Measurements from ENCODE around the gene ILF2. TPM values are rescaled to one million over a fixed set of nuclear protein-coding genes. Genes with fewer than 3 reads are reported as not detected.

The ILF2 gene
- total RNA-seq, 1 experiment from 2014 or later, result 221 TPM

DNA sequence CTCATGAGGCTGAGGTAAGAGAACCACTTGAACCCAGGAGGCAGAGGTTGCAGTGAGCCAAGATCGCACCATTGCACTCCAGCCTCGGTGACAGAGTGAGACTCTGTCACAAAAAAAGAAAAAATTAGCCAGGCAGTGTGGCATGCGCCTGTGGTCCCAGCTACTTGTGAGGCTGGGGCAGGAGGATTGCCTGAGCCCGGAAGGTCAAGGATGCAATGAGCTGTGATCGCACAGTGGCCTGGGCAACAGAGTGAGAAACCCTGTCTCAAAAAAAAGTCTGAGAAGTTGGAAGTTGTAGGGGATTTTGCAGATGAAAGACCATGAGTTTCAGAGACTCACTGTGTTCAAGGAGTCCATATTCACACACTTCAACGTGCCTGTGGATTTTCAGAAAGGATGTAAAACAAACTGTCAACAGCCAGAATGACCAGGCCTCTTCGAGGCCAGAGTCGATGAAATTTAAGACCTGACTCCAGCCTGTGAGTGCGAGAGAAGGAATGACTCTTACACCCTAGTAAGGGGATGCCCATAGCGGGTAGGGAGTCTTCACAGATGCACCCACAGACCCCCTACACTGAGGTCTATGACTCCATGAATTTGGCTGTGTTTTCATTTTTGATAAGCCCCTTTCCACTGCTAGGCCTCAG, 45.7 kb downstream of the ILF2 start:
- H3K27ac ChIP-seq (ENCODE audit: low read length), result no peak overlapping the region
- in situ Hi-C loops (cut with HindIII; ENCODE audit: low pct_unique_long_range_greater_than_20kb, low sequenced_read_pairs), result loop anchor here (25.0 kb wide), 1 partner anchor 263 kb away; the partner anchor contains the start of gene S100A9
- TF ChIP-seq, protein P1, sequence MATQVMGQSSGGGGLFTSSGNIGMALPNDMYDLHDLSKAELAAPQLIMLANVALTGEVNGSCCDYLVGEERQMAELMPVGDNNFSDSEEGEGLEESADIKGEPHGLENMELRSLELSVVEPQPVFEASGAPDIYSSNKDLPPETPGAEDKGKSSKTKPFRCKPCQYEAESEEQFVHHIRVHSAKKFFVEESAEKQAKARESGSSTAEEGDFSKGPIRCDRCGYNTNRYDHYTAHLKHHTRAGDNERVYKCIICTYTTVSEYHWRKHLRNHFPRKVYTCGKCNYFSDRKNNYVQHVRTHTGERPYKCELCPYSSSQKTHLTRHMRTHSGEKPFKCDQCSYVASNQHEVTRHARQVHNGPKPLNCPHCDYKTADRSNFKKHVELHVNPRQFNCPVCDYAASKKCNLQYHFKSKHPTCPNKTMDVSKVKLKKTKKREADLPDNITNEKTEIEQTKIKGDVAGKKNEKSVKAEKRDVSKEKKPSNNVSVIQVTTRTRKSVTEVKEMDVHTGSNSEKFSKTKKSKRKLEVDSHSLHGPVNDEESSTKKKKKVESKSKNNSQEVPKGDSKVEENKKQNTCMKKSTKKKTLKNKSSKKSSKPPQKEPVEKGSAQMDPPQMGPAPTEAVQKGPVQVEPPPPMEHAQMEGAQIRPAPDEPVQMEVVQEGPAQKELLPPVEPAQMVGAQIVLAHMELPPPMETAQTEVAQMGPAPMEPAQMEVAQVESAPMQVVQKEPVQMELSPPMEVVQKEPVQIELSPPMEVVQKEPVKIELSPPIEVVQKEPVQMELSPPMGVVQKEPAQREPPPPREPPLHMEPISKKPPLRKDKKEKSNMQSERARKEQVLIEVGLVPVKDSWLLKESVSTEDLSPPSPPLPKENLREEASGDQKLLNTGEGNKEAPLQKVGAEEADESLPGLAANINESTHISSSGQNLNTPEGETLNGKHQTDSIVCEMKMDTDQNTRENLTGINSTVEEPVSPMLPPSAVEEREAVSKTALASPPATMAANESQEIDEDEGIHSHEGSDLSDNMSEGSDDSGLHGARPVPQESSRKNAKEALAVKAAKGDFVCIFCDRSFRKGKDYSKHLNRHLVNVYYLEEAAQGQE (IDR thresholded peaks at IDR 0.05; ENCODE audit: insufficient read depth in 1 of 2, low read depth in 2 of 2, low read length in 1 of 2), result no peak
- TF ChIP-seq SIN3A (IDR thresholded peaks at IDR 0.05; ENCODE audit: borderline replicate concordance, insufficient read depth, low read depth, low read length), result no peak
- no peak for TF ChIP-seq TCF7L2 (IDR thresholded peaks at IDR 0.05; ENCODE audit: low read depth, low read length)
- TF ChIP-seq, protein P2, sequence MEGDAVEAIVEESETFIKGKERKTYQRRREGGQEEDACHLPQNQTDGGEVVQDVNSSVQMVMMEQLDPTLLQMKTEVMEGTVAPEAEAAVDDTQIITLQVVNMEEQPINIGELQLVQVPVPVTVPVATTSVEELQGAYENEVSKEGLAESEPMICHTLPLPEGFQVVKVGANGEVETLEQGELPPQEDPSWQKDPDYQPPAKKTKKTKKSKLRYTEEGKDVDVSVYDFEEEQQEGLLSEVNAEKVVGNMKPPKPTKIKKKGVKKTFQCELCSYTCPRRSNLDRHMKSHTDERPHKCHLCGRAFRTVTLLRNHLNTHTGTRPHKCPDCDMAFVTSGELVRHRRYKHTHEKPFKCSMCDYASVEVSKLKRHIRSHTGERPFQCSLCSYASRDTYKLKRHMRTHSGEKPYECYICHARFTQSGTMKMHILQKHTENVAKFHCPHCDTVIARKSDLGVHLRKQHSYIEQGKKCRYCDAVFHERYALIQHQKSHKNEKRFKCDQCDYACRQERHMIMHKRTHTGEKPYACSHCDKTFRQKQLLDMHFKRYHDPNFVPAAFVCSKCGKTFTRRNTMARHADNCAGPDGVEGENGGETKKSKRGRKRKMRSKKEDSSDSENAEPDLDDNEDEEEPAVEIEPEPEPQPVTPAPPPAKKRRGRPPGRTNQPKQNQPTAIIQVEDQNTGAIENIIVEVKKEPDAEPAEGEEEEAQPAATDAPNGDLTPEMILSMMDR (IDR thresholded peaks at IDR 0.05), result no peak
- no peak for TF ChIP-seq POLR2AphosphoS5 (IDR thresholded peaks at IDR 0.05; ENCODE audit: low read depth, low read length)
- no peak overlapping the region for H3K4me3 ChIP-seq (ENCODE audit: low read depth in 2 of 2, low read length in 2 of 2)
- intact Hi-C loops (cut with micrococcal nuclease; ENCODE audit: unreplicated experiment), result no loop called here
- no peaks in the 10 kb centered on the region for H3K27me3 ChIP-seq (ENCODE audit: control insufficient read depth, insufficient read depth, low read length)
- ATAC-seq, result no peak
- H3K4me1 ChIP-seq (ENCODE audit: control insufficient read depth, insufficient read depth, low read length), result peaks cover 27% of the 10 kb centered on the region
- CTCF ChIA-PET, result no interaction called here
- H3K9me3 ChIP-seq (ENCODE audit: control insufficient read depth, insufficient read depth, low read depth, low read length), result no peaks in the 10 kb centered on the region
- POLR2A ChIA-PET, result interaction anchor here (0.6 kb wide), 1 partner anchor 77 kb away, joined by 3 read pairs; no protein-coding TSS in a partner anchor
- DNase-seq (ENCODE audit: low read depth, low spot score), result no peak
- BruUV-seq (replicated peaks), result TSS peak; percentile 57
- H3K36me3 ChIP-seq (ENCODE audit: control insufficient read depth, insufficient read depth, low read length), result no peaks in the 10 kb centered on the region

DNA sequence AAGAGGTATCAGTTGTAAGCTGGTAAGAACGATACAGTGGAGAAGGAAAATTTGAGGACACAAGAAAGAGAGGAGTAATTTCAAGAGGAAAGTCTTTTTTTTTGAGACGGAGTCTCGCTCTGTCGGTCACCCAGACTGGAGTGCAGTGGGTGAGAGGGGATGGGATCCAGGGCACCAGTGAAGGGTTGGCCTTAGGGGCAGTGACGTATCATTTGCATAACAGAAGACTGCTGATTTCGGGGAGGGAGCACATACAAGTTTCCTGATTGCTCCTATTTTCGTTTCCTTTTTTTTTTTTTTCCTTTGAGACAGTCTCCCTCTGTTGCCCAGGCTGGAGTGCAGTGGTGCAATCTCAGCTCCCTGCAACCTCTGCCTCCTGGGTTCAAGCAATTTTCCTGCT, 47.7 kb downstream of the ILF2 start:
- TF ChIP-seq, protein P2 (IDR thresholded peaks at IDR 0.05), result no peak
- no peak for TF ChIP-seq POLR2AphosphoS5 (IDR thresholded peaks at IDR 0.05; ENCODE audit: low read depth, low read length)
- TF ChIP-seq, protein P1 (IDR thresholded peaks at IDR 0.05; ENCODE audit: insufficient read depth in 1 of 2, low read depth in 2 of 2, low read length in 1 of 2), result no peak
- no peak for TF ChIP-seq TCF7L2 (IDR thresholded peaks at IDR 0.05; ENCODE audit: low read depth, low read length)
- TF ChIP-seq SIN3A (IDR thresholded peaks at IDR 0.05; ENCODE audit: borderline replicate concordance, insufficient read depth, low read depth, low read length), result no peak
- Histone ChIP-seq H3K9me3 (ENCODE audit: control insufficient read depth, insufficient read depth, low read depth, low read length) (no peaks in the 10 kb centered on the region), H3K4me1 (ENCODE audit: control insufficient read depth, insufficient read depth, low read length) (peaks cover 18% of the 10 kb centered on the region), H3K4me3 (ENCODE audit: low read depth in 2 of 2, low read length in 2 of 2) (no peak overlapping the region), H3K27ac (ENCODE audit: low read length) (no peak overlapping the region), H3K27me3 (ENCODE audit: control insufficient read depth, insufficient read depth, low read length) (no peaks in the 10 kb centered on the region), H3K36me3 (ENCODE audit: control insufficient read depth, insufficient read depth, low read length) (no peaks in the 10 kb centered on the region)
- in situ Hi-C loops (cut with HindIII; ENCODE audit: low pct_unique_long_range_greater_than_20kb, low sequenced_read_pairs) (loop anchor here (25.0 kb wide), 1 partner anchor 261 kb away; the partner anchor contains the start of gene S100A9), intact Hi-C loops (cut with micrococcal nuclease; ENCODE audit: unreplicated experiment) (no loop called here)
- BruUV-seq (replicated peaks), result no TSS peak
- CTCF ChIA-PET, result interaction anchor here (1.3 kb wide), 1 partner anchor 9 kb away, joined by 4 read pairs; no protein-coding TSS in a partner anchor
- ATAC-seq (no peak), DNase-seq (ENCODE audit: low read depth, low spot score) (no peak)
- POLR2A ChIA-PET, result no interaction called here

Measured in Panc1 (cell line).